Daoy (cell line): ENCODE data around the gene FRS3. TPM values are rescaled to one million over a fixed set of nuclear protein-coding genes. Genes with fewer than 3 reads are reported as not detected.

Experiments used
- DNase-seq: peaks from one replicate; pipeline ENCODE4 v3.0.0-alpha.2; 2015; ENCODE audit warnings: low read depth
- total RNA-seq: library from RNA; depleted of rRNA; stranded (reverse); fragments of >200 nt; shearing (Covaris generic); gene quantifications from 2 replicates; pipeline ENCODE4 v1.2.3, GENCODE V29; 2014

Gene FRS3
- total RNA-seq, 1 experiment from 2014 or later, result 0.74 TPM

GRCh38 chr6:41791305-41791704 is 11.6 kb upstream of the FRS3 start:
- DNase-seq, result no peak

GRCh38 chr6:41790045-41790444 is 10.3 kb upstream of the FRS3 start:
- DNase-seq, result no peak

GRCh38 chr6:41789390-41789724 is 9.7 kb upstream of the FRS3 start:
- no peak for DNase-seq

GRCh38 chr6:41787219-41787917 is 7.7 kb upstream of the FRS3 start, which contains the start of gene TOMM6:
TOMM6 (plus strand) TSS chr6:41787694; CDS start chr6:41787698, 4 bp downstream.
- DNase-seq, result peak; percentile 98

GRCh38 chr6:41786451-41787218 is 6.9 kb upstream of the FRS3 start:
- peak; percentile 95 for DNase-seq

GRCh38 chr6:41785689-41786450 is 6.2 kb upstream of the FRS3 start:
- peak; percentile 43 for DNase-seq

- no peak for DNase-seq
Observed at GRCh38 chr6:41785254-41785653, 5.6 kb upstream of the FRS3 start.

- no peak for DNase-seq
Observed at GRCh38 chr6:41784581-41785171, 5.0 kb upstream of the FRS3 start.

GRCh38 chr6:41783106-41783780 is 3.5 kb upstream of the FRS3 start:
- no peak for DNase-seq

- DNase-seq, result no peak
Observed at GRCh38 chr6:41781366-41781730, 1.6 kb upstream of the FRS3 start.

GRCh38 chr6:41780551-41781365 is 1.1 kb upstream of the FRS3 start, which contains the start of gene PRICKLE4:
PRICKLE4 (plus strand) TSS chr6:41780782; CDS start chr6:41783474, 2,692 bp downstream.
- peak; percentile 44 for DNase-seq

GRCh38 chr6:41779336-41779735 is 364 bp downstream of the FRS3 start:
- no peak for DNase-seq

- no peak for DNase-seq
Observed at GRCh38 chr6:41778895-41779294, 805 bp downstream of the FRS3 start.

- DNase-seq, result no peak
Observed at GRCh38 chr6:41777551-41778285, 2.0 kb downstream of the FRS3 start.

GRCh38 chr6:41775293-41775882 is 4.3 kb downstream of the FRS3 start:
- DNase-seq, result no peak

- no peak for DNase-seq
Observed at GRCh38 chr6:41774841-41775240, 4.9 kb downstream of the FRS3 start.

- no peak for DNase-seq
Observed at GRCh38 chr6:41771058-41771983, 8.4 kb downstream of the FRS3 start.

- DNase-seq, result no peak
Observed at GRCh38 chr6:41770381-41771057, 9.2 kb downstream of the FRS3 start.
